ENCODE measurements around the gene SRGAP3.

The SRGAP3 gene

GRCh38 chr3:9183811-9184460 lies 65.5 kb downstream of the SRGAP3 start:
- no peak for TF ChIP-seq TAF1 (IDR thresholded peaks at IDR 0.05; ENCODE audit: borderline replicate concordance, low read depth, low read length)
- no peak for TF ChIP-seq POLR2AphosphoS5 (IDR thresholded peaks at IDR 0.05; ENCODE audit: low read depth, low read length)
- TF ChIP-seq POLR2A (IDR thresholded peaks at IDR 0.05; ENCODE audit: low read depth, low read length): no peak
- DNase-seq (ENCODE audit: insufficient read length) (no peak), FAIRE-seq (no peak)

GRCh38 chr3:9183011-9183410 lies 66.4 kb downstream of the SRGAP3 start:
- DNase-seq (ENCODE audit: insufficient read length) (no peak), FAIRE-seq (no peak)
- TF ChIP-seq POLR2A (IDR thresholded peaks at IDR 0.05; ENCODE audit: low read depth, low read length) (no peak), TAF1 (IDR thresholded peaks at IDR 0.05; ENCODE audit: borderline replicate concordance, low read depth, low read length) (no peak), POLR2AphosphoS5 (IDR thresholded peaks at IDR 0.05; ENCODE audit: low read depth, low read length) (no peak)

- no peak for DNase-seq (ENCODE audit: insufficient read length)
- peak; percentile 70 for FAIRE-seq
These were observed 68.7 kb downstream of the SRGAP3 start for GRCh38 chr3:9180764-9181117.

GRCh38 chr3:9179826-9180763 lies 69.4 kb downstream of the SRGAP3 start:
- no peak for TF ChIP-seq POLR2A (IDR thresholded peaks at IDR 0.05; ENCODE audit: low read depth, low read length)
- TF ChIP-seq POLR2AphosphoS5 (IDR thresholded peaks at IDR 0.05; ENCODE audit: low read depth, low read length): no peak
- no peak for TF ChIP-seq TAF1 (IDR thresholded peaks at IDR 0.05; ENCODE audit: borderline replicate concordance, low read depth, low read length)
- peak; percentile 90 for FAIRE-seq
- DNase-seq (ENCODE audit: insufficient read length): no peak

More at GRCh38 chr3:9180764-9181117, 68.7 kb downstream of the SRGAP3 start:
- TF ChIP-seq POLR2AphosphoS5 (IDR thresholded peaks at IDR 0.05; ENCODE audit: low read depth, low read length) (no peak), POLR2A (IDR thresholded peaks at IDR 0.05; ENCODE audit: low read depth, low read length) (no peak), TAF1 (IDR thresholded peaks at IDR 0.05; ENCODE audit: borderline replicate concordance, low read depth, low read length) (no peak)

- DNase-seq (ENCODE audit: insufficient read length) (no peak), FAIRE-seq (no peak)
- TF ChIP-seq TAF1 (IDR thresholded peaks at IDR 0.05; ENCODE audit: borderline replicate concordance, low read depth, low read length): no peak
- TF ChIP-seq POLR2A (IDR thresholded peaks at IDR 0.05; ENCODE audit: low read depth, low read length): no peak
- TF ChIP-seq POLR2AphosphoS5 (IDR thresholded peaks at IDR 0.05; ENCODE audit: low read depth, low read length): no peak
These were observed 70.7 kb downstream of the SRGAP3 start for GRCh38 chr3:9178697-9179096.

GRCh38 chr3:9175421-9175820 lies 74.0 kb downstream of the SRGAP3 start:
- no peak for TF ChIP-seq TAF1 (IDR thresholded peaks at IDR 0.05; ENCODE audit: borderline replicate concordance, low read depth, low read length)
- TF ChIP-seq POLR2A (IDR thresholded peaks at IDR 0.05; ENCODE audit: low read depth, low read length): no peak
- no peak for TF ChIP-seq POLR2AphosphoS5 (IDR thresholded peaks at IDR 0.05; ENCODE audit: low read depth, low read length)
- FAIRE-seq (no peak), DNase-seq (ENCODE audit: insufficient read length) (no peak)

- FAIRE-seq (no peak), DNase-seq (ENCODE audit: insufficient read length) (no peak)
- no peak for TF ChIP-seq POLR2A (IDR thresholded peaks at IDR 0.05; ENCODE audit: low read depth, low read length)
- no peak for TF ChIP-seq POLR2AphosphoS5 (IDR thresholded peaks at IDR 0.05; ENCODE audit: low read depth, low read length)
- TF ChIP-seq TAF1 (IDR thresholded peaks at IDR 0.05; ENCODE audit: borderline replicate concordance, low read depth, low read length): no peak
These were observed 76.0 kb downstream of the SRGAP3 start for GRCh38 chr3:9173445-9173844.

- no peak for FAIRE-seq
- no peak for TF ChIP-seq POLR2AphosphoS5 (IDR thresholded peaks at IDR 0.05; ENCODE audit: low read depth, low read length)
- TF ChIP-seq POLR2A (IDR thresholded peaks at IDR 0.05; ENCODE audit: low read depth, low read length): no peak
- no peak for TF ChIP-seq TAF1 (IDR thresholded peaks at IDR 0.05; ENCODE audit: borderline replicate concordance, low read depth, low read length)
- DNase-seq (ENCODE audit: insufficient read length): no peak
These were observed 76.6 kb downstream of the SRGAP3 start for GRCh38 chr3:9172851-9173321.

GRCh38 chr3:9170851-9171160 lies 78.6 kb downstream of the SRGAP3 start:
- no peak for FAIRE-seq
- TF ChIP-seq TAF1 (IDR thresholded peaks at IDR 0.05; ENCODE audit: borderline replicate concordance, low read depth, low read length): no peak
- TF ChIP-seq POLR2AphosphoS5 (IDR thresholded peaks at IDR 0.05; ENCODE audit: low read depth, low read length): no peak
- TF ChIP-seq POLR2A (IDR thresholded peaks at IDR 0.05; ENCODE audit: low read depth, low read length): no peak
- no peak for DNase-seq (ENCODE audit: insufficient read length)

- no peak for FAIRE-seq
- DNase-seq (ENCODE audit: insufficient read length): no peak
- TF ChIP-seq TAF1 (IDR thresholded peaks at IDR 0.05; ENCODE audit: borderline replicate concordance, low read depth, low read length): no peak
- no peak for TF ChIP-seq POLR2A (IDR thresholded peaks at IDR 0.05; ENCODE audit: low read depth, low read length)
- no peak for TF ChIP-seq POLR2AphosphoS5 (IDR thresholded peaks at IDR 0.05; ENCODE audit: low read depth, low read length)
These were observed 79.2 kb downstream of the SRGAP3 start for GRCh38 chr3:9169956-9170850.

GRCh38 chr3:9169326-9169725 lies 80.1 kb downstream of the SRGAP3 start:
- DNase-seq (ENCODE audit: insufficient read length) (no peak), FAIRE-seq (peak; percentile 79)
- TF ChIP-seq POLR2A (IDR thresholded peaks at IDR 0.05; ENCODE audit: low read depth, low read length) (no peak), TAF1 (IDR thresholded peaks at IDR 0.05; ENCODE audit: borderline replicate concordance, low read depth, low read length) (no peak), POLR2AphosphoS5 (IDR thresholded peaks at IDR 0.05; ENCODE audit: low read depth, low read length) (no peak)
